ENCODE data around the gene GSKIP.

DNA sequence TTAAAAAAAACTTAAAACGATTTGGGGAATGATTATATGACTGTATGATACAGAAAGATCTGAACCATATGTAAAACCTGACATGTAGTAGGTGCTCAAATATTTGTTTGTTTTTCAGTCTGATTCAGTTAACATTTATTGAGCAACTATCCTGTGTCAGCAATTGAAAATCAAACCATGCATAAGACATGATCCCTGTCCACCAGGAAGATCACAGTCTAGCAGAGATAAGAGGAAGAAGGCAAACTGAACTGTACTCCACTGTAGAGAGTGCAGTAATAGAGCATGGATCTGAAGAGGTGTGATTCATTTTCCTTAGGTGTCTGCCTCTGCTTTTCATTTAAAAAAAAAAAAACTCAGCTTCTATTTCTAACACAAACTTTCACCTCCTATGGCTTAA is 20.7 kb downstream of the GSKIP start:
- TF ChIP-seq, protein P1, sequence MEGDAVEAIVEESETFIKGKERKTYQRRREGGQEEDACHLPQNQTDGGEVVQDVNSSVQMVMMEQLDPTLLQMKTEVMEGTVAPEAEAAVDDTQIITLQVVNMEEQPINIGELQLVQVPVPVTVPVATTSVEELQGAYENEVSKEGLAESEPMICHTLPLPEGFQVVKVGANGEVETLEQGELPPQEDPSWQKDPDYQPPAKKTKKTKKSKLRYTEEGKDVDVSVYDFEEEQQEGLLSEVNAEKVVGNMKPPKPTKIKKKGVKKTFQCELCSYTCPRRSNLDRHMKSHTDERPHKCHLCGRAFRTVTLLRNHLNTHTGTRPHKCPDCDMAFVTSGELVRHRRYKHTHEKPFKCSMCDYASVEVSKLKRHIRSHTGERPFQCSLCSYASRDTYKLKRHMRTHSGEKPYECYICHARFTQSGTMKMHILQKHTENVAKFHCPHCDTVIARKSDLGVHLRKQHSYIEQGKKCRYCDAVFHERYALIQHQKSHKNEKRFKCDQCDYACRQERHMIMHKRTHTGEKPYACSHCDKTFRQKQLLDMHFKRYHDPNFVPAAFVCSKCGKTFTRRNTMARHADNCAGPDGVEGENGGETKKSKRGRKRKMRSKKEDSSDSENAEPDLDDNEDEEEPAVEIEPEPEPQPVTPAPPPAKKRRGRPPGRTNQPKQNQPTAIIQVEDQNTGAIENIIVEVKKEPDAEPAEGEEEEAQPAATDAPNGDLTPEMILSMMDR (IDR thresholded peaks at IDR 0.05; ENCODE audit: low read depth, low read length) = no peak
- TF ChIP-seq EZH2phosphoT487 (IDR thresholded peaks at IDR 0.05; ENCODE audit: low read depth) = no peak

Measured in OCI-LY3 (cell line).